ENCODE results near the gene ZNF280D.

Gene ZNF280D

GRCh38 chr15:56732135-56732885, 999 bp downstream of the ZNF280D start:
- Histone ChIP-seq H3K27ac (peak overlapping the region; percentile 87), H3K9ac (ENCODE audit: insufficient read length) (peak overlapping the region; percentile 97), H3K9me3 (ENCODE audit: low read depth, low read length) (no peaks in the 10 kb centered on the region), H3K4me3 (peak overlapping the region; percentile 95), H3K36me3 (ENCODE audit: insufficient read depth, low read length) (peaks cover 28% of the 10 kb centered on the region)
- no peak for TF ChIP-seq FOXP2 (optimal IDR thresholded peaks at IDR 0.05; ENCODE audit: control extremely low read depth, extremely low read length, insufficient read depth)
- no peak for TF ChIP-seq EZH2 (IDR thresholded peaks at IDR 0.05)
- TF ChIP-seq POLR2AphosphoS5 (IDR thresholded peaks at IDR 0.05; ENCODE audit: borderline replicate concordance, low read depth, low read length): no peak
- peak; percentile 28 for DNase-seq (ENCODE audit: low read depth, low spot score)

- Histone ChIP-seq H3K4me3 (peak overlapping the region; percentile 95), H3K27ac (no peak overlapping the region), H3K9ac (ENCODE audit: insufficient read length) (peak overlapping the region; percentile 97), H3K36me3 (ENCODE audit: insufficient read depth, low read length) (peaks cover 30% of the 10 kb centered on the region), H3K9me3 (ENCODE audit: low read depth, low read length) (no peaks in the 10 kb centered on the region)
- TF ChIP-seq EZH2 (IDR thresholded peaks at IDR 0.05) (no peak), FOXP2 (optimal IDR thresholded peaks at IDR 0.05; ENCODE audit: control extremely low read depth, extremely low read length, insufficient read depth) (no peak), POLR2AphosphoS5 (IDR thresholded peaks at IDR 0.05; ENCODE audit: borderline replicate concordance, low read depth, low read length) (no peak)
- no peak for DNase-seq (ENCODE audit: low read depth, low spot score)
Measured at GRCh38 chr15:56731548-56731947, 1.8 kb downstream of the ZNF280D start.

GRCh38 chr15:56729561-56729960, 3.7 kb downstream of the ZNF280D start:
- H3K27ac ChIP-seq: 0 out of 2 replicates have a peak overlapping the region, but pooled peaks have one; percentile 27
- no peak overlapping the region for H3K9ac ChIP-seq (ENCODE audit: insufficient read length)
- no peak overlapping the region for H3K4me3 ChIP-seq
- H3K9me3 ChIP-seq (ENCODE audit: low read depth, low read length): no peaks in the 10 kb centered on the region
- no peak for DNase-seq (ENCODE audit: low read depth, low spot score)
- peaks cover 35% of the 10 kb centered on the region for H3K36me3 ChIP-seq (ENCODE audit: insufficient read depth, low read length)
- TF ChIP-seq POLR2AphosphoS5 (IDR thresholded peaks at IDR 0.05; ENCODE audit: borderline replicate concordance, low read depth, low read length): no peak
- no peak for TF ChIP-seq EZH2 (IDR thresholded peaks at IDR 0.05)
- TF ChIP-seq FOXP2 (optimal IDR thresholded peaks at IDR 0.05; ENCODE audit: control extremely low read depth, extremely low read length, insufficient read depth): no peak

- no peak for DNase-seq (ENCODE audit: low read depth, low spot score)
- no peaks in the 10 kb centered on the region for H3K9me3 ChIP-seq (ENCODE audit: low read depth, low read length)
- peaks cover 43% of the 10 kb centered on the region for H3K36me3 ChIP-seq (ENCODE audit: insufficient read depth, low read length)
- TF ChIP-seq EZH2 (IDR thresholded peaks at IDR 0.05) (no peak), POLR2AphosphoS5 (IDR thresholded peaks at IDR 0.05; ENCODE audit: borderline replicate concordance, low read depth, low read length) (no peak), FOXP2 (optimal IDR thresholded peaks at IDR 0.05; ENCODE audit: control extremely low read depth, extremely low read length, insufficient read depth) (no peak)
- no peak overlapping the region for H3K4me3 ChIP-seq
- H3K27ac ChIP-seq: no peak overlapping the region
- no peak overlapping the region for H3K9ac ChIP-seq (ENCODE audit: insufficient read length)
Measured at GRCh38 chr15:56725386-56725785, 7.9 kb downstream of the ZNF280D start.

- peaks cover 38% of the 10 kb centered on the region for H3K36me3 ChIP-seq (ENCODE audit: insufficient read depth, low read length)
- H3K9ac ChIP-seq (ENCODE audit: insufficient read length): no peak overlapping the region
- no peak overlapping the region for H3K27ac ChIP-seq
- H3K4me3 ChIP-seq: no peak overlapping the region
- DNase-seq (ENCODE audit: low read depth, low spot score): no peak
- H3K9me3 ChIP-seq (ENCODE audit: low read depth, low read length): no peaks in the 10 kb centered on the region
- TF ChIP-seq POLR2AphosphoS5 (IDR thresholded peaks at IDR 0.05; ENCODE audit: borderline replicate concordance, low read depth, low read length): no peak
- TF ChIP-seq EZH2 (IDR thresholded peaks at IDR 0.05): no peak
- TF ChIP-seq FOXP2 (optimal IDR thresholded peaks at IDR 0.05; ENCODE audit: control extremely low read depth, extremely low read length, insufficient read depth): no peak
Measured at GRCh38 chr15:56724232-56724631, 9.1 kb downstream of the ZNF280D start.

- peaks cover 34% of the 10 kb centered on the region for H3K36me3 ChIP-seq (ENCODE audit: insufficient read depth, low read length)
- no peak for TF ChIP-seq EZH2 (IDR thresholded peaks at IDR 0.05)
- no peaks in the 10 kb centered on the region for H3K9me3 ChIP-seq (ENCODE audit: low read depth, low read length)
- H3K9ac ChIP-seq (ENCODE audit: insufficient read length): no peak overlapping the region
- no peak overlapping the region for H3K4me3 ChIP-seq
- no peak overlapping the region for H3K27ac ChIP-seq
- no peak for DNase-seq (ENCODE audit: low read depth, low spot score)
Measured at GRCh38 chr15:56723787-56724186, 9.5 kb downstream of the ZNF280D start.

GRCh38 chr15:56719774-56720555, 13.3 kb downstream of the ZNF280D start:
- DNase-seq (ENCODE audit: low read depth, low spot score): no peak
- TF ChIP-seq POLR2AphosphoS5 (IDR thresholded peaks at IDR 0.05; ENCODE audit: borderline replicate concordance, low read depth, low read length) (no peak), FOXP2 (optimal IDR thresholded peaks at IDR 0.05; ENCODE audit: control extremely low read depth, extremely low read length, insufficient read depth) (no peak), EZH2 (IDR thresholded peaks at IDR 0.05) (no peak)
- Histone ChIP-seq H3K27ac (no peak overlapping the region), H3K9me3 (ENCODE audit: low read depth, low read length) (no peaks in the 10 kb centered on the region), H3K4me3 (no peak overlapping the region), H3K36me3 (ENCODE audit: insufficient read depth, low read length) (peaks cover 21% of the 10 kb centered on the region), H3K9ac (ENCODE audit: insufficient read length) (no peak overlapping the region)

GRCh38 chr15:56719021-56719612, 14.2 kb downstream of the ZNF280D start:
- Histone ChIP-seq H3K9me3 (ENCODE audit: low read depth, low read length) (no peaks in the 10 kb centered on the region), H3K27ac (no peak overlapping the region), H3K36me3 (ENCODE audit: insufficient read depth, low read length) (peaks cover 13% of the 10 kb centered on the region), H3K9ac (ENCODE audit: insufficient read length) (no peak overlapping the region), H3K4me3 (no peak overlapping the region)
- TF ChIP-seq FOXP2 (optimal IDR thresholded peaks at IDR 0.05; ENCODE audit: control extremely low read depth, extremely low read length, insufficient read depth) (no peak), POLR2AphosphoS5 (IDR thresholded peaks at IDR 0.05; ENCODE audit: borderline replicate concordance, low read depth, low read length) (no peak), EZH2 (IDR thresholded peaks at IDR 0.05) (no peak)
- no peak for DNase-seq (ENCODE audit: low read depth, low spot score)

Measured in SK-N-MC (cell line).